ENCODE results near the gene DAAM1. TPM values are rescaled to one million over a fixed set of nuclear protein-coding genes. Genes with fewer than 3 reads are reported as not detected.
A peak's percentile ranks its signal among the peaks of the same experiment; 100 is the strongest.

DAAM1 gene
- polyA plus RNA-seq, 6 donors from 2014 or later: 5.0 to 13.6 (median 10.2) TPM

DNA sequence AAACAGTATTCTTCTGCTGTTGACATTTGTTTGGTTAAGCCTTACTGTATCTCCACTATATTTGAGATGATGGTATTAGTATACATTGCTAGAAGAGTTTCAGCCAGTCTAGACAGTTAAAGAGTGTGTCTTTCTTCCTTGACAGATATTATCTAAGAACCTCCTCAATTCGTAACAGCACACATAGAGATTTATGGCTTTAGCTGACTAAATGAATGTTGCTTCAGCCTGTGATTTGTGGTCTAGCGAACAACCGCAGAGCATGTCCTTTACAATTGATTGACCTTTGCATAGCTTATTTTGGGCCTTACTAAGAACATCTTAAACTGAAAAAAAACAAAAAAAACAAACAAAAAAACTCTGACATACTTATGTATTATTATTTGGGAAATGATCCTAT lies 122.2 kb downstream of the DAAM1 start:
- Mint-ChIP-seq H3K9me3 (no peaks in the 10 kb centered on the region), H3K27ac (peak overlapping the region in 1 of 6 donors; percentile 27), H3K27me3 (no peaks in the 10 kb centered on the region), H3K36me3 (no peaks in the 10 kb centered on the region), H3K4me3 (no peak overlapping the region), H3K4me1 (peaks cover 14 to 18% (median 16%) of the 10 kb centered on the region in 3 donors)
- ATAC-seq (ENCODE audit: low read depth in 2 of 2) (no peak), DNase-seq (no peak)

DNA sequence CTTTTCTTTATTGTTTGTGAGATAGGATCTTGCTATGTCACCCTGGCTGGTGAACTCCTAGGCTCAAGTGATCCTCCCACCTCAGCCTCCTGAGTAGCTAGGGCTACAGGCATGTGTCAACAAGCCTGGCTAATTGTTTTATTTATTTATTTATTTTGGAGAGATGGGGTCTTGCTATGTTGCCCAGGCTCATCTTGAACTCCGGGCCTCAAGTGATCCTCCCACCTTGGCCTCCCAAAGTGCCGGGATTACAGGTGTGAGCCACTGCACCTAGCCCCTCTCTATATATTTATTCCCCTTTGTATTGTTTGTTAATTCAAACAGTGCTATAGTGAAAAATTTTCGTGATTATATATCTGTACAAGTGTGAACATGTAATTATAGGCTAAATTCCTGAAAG lies 123.3 kb downstream of the DAAM1 start:
- no peak for DNase-seq
- no peaks in the 10 kb centered on the region for H3K9me3 Mint-ChIP-seq
- H3K27me3 Mint-ChIP-seq: no peaks in the 10 kb centered on the region
- no peaks in the 10 kb centered on the region for H3K36me3 Mint-ChIP-seq
- H3K27ac Mint-ChIP-seq: no peak overlapping the region
- no peak overlapping the region for H3K4me3 Mint-ChIP-seq
- peaks cover 11 to 18% (median 16%) of the 10 kb centered on the region in 3 donors for H3K4me1 Mint-ChIP-seq
- no peak for ATAC-seq (ENCODE audit: low read depth in 2 of 2)

DNA sequence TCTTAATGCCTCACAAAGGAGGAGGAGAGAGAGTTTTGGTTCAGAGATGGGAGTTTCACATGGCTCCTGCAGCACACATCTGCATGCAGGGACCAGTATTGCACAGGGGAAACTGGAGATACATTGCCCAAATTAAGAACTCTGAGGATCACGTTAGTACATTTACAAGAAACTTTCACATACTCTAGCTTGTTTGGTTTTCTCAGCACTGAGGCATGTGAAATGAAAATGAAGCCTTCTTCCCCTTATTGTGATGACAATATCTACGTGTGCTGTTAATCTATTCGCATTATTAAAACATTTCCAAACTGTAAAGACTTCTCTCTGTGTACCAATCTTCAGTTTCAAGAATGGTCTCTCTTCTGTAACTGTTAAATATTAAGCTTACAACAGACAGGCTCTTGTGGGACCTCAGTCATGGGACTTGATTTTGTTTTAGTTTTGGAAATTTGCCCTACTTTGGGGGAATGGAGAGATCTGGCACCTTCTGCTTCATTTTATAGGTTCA lies 124.7 kb downstream of the DAAM1 start:
- H3K36me3 Mint-ChIP-seq: no peaks in the 10 kb centered on the region
- no peak for DNase-seq
- H3K27me3 Mint-ChIP-seq: no peaks in the 10 kb centered on the region
- no peaks in the 10 kb centered on the region for H3K9me3 Mint-ChIP-seq
- no peak for ATAC-seq (ENCODE audit: low read depth in 2 of 2)
- H3K4me3 Mint-ChIP-seq: no peak overlapping the region
- peak overlapping the region in 1 of 6 donors; percentile 5 for H3K27ac Mint-ChIP-seq
- H3K4me1 Mint-ChIP-seq: peaks cover 9 to 16% (median 15%) of the 10 kb centered on the region in 3 donors

DNA sequence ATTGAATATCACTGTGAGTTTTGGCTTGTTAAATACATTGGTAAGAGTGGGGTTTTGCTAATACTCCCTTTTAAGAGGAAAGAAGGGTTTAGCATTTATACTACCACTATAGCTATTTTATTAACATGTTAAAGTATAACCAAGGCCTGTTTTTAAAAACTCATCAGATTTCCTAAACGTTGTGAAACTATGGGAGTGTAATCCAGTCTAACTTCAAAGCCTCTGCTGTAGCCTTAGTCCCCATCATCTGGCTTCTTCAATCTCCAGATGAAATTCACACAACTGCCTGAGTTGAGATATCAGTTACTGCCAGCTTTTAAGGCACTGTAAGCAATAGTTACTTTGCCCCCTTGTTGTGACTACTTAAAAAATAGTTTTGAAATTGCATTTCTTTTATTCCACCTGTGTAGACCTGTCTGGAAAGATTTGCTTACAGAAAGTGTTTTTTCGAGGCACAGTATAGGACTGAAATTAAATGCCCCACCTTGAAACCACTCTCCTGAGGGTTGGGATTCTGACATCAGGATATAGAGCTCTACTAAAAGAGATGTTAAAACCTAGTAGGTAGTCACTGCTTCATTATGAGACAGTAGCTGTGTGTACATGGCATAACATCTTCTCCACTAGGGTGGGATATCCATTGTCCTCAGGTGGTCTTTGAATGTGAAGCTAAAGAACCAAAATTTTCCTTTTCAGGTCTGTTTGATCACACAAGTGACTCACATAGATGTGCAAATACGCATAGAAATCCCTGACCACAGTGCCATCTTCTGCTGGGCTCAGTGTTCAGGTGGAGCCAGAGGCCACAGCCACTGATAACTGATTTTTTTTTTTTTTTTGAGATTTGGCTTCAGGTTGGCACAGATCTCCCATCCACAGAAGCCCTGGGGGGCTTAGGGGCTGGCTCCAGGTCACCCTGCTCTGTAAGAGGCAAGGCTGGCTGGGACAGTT lies 125.5 kb downstream of the DAAM1 start:
- H3K9me3 Mint-ChIP-seq: no peaks in the 10 kb centered on the region
- no peaks in the 10 kb centered on the region for H3K27me3 Mint-ChIP-seq
- H3K4me1 Mint-ChIP-seq: peaks cover 9 to 16% (median 15%) of the 10 kb centered on the region in 3 donors
- no peak for ATAC-seq (ENCODE audit: low read depth in 2 of 2)
- no peaks in the 10 kb centered on the region for H3K36me3 Mint-ChIP-seq
- DNase-seq: no peak
- no peak overlapping the region for H3K4me3 Mint-ChIP-seq
- peak overlapping the region in 1 of 6 donors; percentile 5 for H3K27ac Mint-ChIP-seq

DNA sequence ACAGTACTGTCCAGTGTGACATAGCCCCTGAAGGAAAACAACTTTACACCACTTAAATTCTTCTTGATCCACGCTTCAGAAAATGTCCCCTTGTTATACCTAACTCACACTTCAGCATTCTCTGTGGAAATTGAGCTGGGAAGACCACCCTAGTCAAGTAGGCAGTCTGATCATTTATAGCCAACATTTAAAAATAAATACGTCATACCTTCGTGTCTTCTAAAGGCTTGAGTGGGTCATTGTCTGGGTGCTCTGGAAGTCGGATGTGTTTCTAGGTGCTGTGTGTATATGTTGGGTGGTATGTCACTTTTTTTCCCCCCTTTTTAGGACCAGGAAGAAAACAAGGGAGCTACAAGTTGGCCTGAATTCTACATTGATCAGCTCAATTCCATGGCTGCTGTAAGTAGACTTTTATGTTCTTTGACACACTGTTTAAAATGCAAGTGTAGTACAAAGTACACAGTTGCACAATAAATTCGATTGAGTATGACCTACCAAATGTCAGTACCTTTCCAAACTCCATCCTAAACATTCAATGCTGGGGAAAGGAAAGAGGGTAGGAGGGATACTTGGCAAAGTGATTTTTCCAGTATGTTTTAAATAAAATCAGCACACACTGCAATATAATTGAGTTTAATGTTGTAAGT lies 126.6 kb downstream of the DAAM1 start:
- H3K9me3 Mint-ChIP-seq: no peaks in the 10 kb centered on the region

DNA sequence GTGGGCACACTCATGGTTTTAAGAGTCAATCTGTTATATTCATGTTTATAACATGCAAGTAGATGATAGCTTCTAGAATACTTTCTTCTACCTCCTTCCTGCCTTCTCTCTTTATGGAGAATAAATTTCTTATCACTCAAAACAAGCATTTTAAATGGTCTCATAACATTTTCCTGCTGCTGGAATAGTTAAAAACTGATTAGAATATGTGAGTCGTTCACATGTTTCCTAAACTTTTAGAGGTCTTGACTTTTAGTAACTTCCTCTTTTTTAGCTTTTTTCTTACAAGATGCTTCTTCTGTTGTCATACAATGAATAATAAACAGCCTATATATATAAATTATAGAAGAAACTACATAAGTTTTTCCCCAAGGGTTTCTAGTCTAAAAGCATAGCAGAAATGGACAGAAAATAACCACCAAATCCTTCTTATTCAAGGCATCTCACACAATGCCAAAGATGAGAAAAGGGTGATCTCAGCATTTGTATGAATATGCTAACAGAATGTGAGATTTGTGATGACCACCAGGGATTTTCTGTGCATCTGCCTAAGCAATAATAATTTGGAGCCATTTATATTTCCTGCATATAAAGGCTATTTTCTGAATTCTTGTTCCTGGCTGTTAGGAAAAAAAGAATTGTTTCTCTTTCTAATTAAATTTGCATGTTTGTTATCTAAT lies 127.8 kb downstream of the DAAM1 start:
- Mint-ChIP-seq H3K36me3 (no peaks in the 10 kb centered on the region), H3K9me3 (no peaks in the 10 kb centered on the region), H3K27ac (no peak overlapping the region), H3K4me1 (peaks cover 14 to 27% (median 20%) of the 10 kb centered on the region in 3 donors), H3K27me3 (no peaks in the 10 kb centered on the region), H3K4me3 (no peak overlapping the region)
- DNase-seq (no peak), ATAC-seq (ENCODE audit: low read depth in 2 of 2) (no peak)

More for the DNA sequence above, 126.6 kb downstream of the DAAM1 start:
- H3K27ac Mint-ChIP-seq: peak overlapping the region in 1 of 6 donors; percentile 2
- ATAC-seq (ENCODE audit: low read depth in 2 of 2) (no peak), DNase-seq (no peak)
- H3K4me1 Mint-ChIP-seq: peaks cover 7 to 23% (median 11%) of the 10 kb centered on the region in 3 donors
- H3K36me3 Mint-ChIP-seq: no peaks in the 10 kb centered on the region
- H3K27me3 Mint-ChIP-seq: no peaks in the 10 kb centered on the region
- H3K4me3 Mint-ChIP-seq: no peak overlapping the region

GRCh38 chr14:59317346-59317745 lies 128.9 kb downstream of the DAAM1 start:
- no peaks in the 10 kb centered on the region for H3K9me3 Mint-ChIP-seq
- no peaks in the 10 kb centered on the region for H3K27me3 Mint-ChIP-seq
- H3K4me3 Mint-ChIP-seq: no peak overlapping the region
- no peak for ATAC-seq (ENCODE audit: low read depth in 2 of 2)
- H3K36me3 Mint-ChIP-seq: no peaks in the 10 kb centered on the region
- no peak overlapping the region for H3K27ac Mint-ChIP-seq
- H3K4me1 Mint-ChIP-seq: peaks cover 14 to 30% (median 18%) of the 10 kb centered on the region in 3 donors
- no peak for DNase-seq

DNA sequence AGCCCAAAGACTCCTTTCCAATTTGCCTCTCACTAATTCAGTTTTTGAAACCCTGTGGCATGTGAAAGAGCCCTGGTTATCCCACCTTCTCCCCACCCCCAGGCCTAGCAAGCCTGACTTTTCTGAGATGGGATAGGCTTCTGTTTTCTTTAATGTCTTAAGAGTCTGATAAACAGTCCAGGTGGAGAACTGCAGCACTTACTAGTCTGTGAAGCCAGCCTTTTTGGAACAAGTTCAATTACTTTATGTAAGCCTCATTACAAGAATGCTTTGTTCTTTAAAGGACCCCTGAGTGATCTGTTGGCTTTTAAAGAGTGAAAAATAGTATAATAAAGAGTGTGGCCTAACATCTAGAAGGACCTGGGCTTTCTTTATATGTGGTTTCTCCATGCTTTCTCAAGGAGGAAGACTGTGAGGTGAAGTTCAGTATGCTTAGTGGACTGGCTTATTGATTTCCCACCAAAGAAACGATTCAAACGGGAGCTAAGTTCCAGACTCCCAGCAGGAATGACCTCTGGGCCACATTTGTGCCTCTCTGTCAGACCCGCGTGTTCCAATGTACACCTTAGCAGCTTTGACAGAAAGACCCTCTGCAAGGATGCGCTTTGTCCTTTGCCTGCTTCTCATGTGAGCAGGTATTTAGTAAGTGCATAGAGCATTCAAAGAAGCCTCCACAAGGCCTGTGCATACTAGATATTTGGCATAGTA lies 129.5 kb downstream of the DAAM1 start:
- no peak overlapping the region for H3K4me3 Mint-ChIP-seq
- H3K27me3 Mint-ChIP-seq: no peaks in the 10 kb centered on the region
- ATAC-seq (ENCODE audit: low read depth in 2 of 2) (no peak), DNase-seq (no peak)
- H3K27ac Mint-ChIP-seq: no peak overlapping the region
- no peaks in the 10 kb centered on the region for H3K36me3 Mint-ChIP-seq
- no peaks in the 10 kb centered on the region for H3K9me3 Mint-ChIP-seq
- H3K4me1 Mint-ChIP-seq: peaks cover 14 to 30% (median 17%) of the 10 kb centered on the region in 3 donors

DNA sequence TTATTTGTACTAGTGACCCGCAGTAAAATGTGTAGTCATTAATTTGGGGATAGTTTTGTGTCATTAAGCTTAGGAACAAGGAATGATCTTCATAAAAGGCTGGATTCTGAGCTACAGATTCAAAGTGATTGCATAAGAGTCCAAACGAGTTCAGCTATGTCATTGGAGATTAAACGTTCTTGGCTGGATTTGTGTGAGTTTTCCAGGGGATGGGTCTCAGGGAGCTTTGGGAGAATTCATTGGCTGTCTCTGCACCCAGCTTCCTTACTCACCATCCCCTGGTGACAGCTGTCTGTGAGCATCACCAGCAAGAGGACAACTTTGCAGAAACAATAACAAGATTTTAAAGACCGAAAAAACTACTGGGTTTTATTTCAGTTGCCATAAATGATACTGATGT lies 130.4 kb downstream of the DAAM1 start:
- no peaks in the 10 kb centered on the region for H3K27me3 Mint-ChIP-seq
- ATAC-seq (ENCODE audit: low read depth in 2 of 2) (no peak), DNase-seq (no peak)
- H3K36me3 Mint-ChIP-seq: peaks cover 0 to 5% of the 10 kb centered on the region in 2 donors
- no peaks in the 10 kb centered on the region for H3K9me3 Mint-ChIP-seq
- peaks cover 14 to 30% (median 17%) of the 10 kb centered on the region in 3 donors for H3K4me1 Mint-ChIP-seq
- H3K4me3 Mint-ChIP-seq: no peak overlapping the region
- H3K27ac Mint-ChIP-seq: peak overlapping the region in 1 of 6 donors; percentile 5

DNA sequence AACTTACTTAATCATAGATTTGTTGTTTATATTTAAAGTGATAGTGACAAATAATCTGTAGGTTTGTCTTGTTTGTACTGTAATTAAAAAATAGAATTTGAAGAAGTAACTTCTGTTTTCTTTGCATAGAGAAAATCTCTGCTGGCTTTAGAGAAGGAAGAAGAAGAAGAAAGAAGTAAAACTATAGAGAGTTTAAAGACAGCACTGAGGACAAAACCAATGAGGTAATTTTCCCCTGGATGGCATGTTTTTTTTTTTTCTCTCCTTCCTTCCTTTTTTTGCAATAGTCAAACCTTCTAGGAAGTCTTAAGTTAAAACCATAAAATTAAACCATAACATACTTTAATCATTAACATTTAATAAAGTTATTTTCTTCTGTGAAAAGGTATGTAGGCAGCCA lies 131.9 kb downstream of the DAAM1 start:
- peak overlapping the region in 1 of 6 donors; percentile 17 for H3K27ac Mint-ChIP-seq
- H3K4me1 Mint-ChIP-seq: peaks cover 14 to 30% (median 17%) of the 10 kb centered on the region in 3 donors
- no peak for ATAC-seq (ENCODE audit: low read depth in 2 of 2)
- no peak for DNase-seq
- H3K27me3 Mint-ChIP-seq: no peaks in the 10 kb centered on the region
- no peak overlapping the region for H3K4me3 Mint-ChIP-seq
- H3K36me3 Mint-ChIP-seq: peaks cover 0 to 5% of the 10 kb centered on the region in 2 donors
- H3K9me3 Mint-ChIP-seq: no peaks in the 10 kb centered on the region

DNA sequence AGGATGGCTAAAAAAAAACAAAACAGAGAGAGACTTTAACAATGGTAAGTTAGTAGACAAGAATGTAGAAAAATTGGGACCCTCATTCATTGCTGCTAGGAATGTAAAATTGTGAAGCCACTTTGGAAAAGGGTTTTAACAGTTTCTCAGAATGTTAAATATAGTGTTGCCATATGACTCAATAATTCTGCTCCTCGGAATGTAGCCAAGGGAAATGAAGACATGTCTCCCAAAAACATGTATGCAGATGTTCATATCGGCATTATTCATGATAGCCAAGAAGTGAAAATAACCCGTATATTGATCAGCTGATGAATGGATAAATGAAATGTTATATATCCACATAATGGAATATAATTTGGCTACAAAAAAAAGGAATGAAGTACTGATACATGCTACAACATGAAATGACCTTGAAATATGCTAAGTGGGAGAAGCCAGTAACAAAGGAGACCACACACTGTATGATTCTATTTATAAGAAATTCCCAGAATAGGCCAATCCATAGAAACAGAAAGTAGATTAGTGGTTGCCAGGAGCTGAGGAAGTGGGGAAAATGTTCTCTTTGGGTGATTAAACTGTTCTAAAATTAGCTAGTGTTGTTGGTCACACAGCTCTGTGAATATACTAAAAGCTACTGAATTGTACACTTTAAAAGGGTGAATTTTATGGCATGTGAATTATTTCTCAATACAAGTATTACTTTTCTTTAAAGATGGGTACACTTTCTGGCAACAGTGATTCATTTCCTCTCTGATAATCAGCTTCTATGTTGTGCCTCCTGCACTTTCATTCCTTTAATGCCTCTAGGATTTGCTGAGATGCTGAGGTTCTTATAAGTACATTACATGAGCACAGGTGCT lies 132.5 kb downstream of the DAAM1 start:
- no peaks in the 10 kb centered on the region for H3K27me3 Mint-ChIP-seq

DNA sequence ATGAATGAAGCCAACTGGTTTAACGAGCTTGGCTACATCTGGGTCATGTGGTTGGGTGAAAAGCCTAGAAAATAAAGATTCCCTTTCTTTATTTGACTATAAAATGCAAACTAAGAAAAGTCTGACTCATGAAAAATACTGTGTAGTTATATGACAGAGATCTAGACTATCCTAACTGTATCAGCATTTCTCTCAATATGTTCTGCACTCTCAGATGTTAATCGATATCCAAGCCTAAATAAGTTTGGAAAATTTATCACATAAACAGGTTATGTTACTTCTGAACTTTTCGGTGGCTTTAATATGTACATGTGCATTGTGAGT lies 133.1 kb downstream of the DAAM1 start:
- H3K4me3 Mint-ChIP-seq: no peak overlapping the region
- DNase-seq: no peak
- no peaks in the 10 kb centered on the region for H3K9me3 Mint-ChIP-seq
- ATAC-seq (ENCODE audit: low read depth in 2 of 2): no peak
- H3K27me3 Mint-ChIP-seq: no peaks in the 10 kb centered on the region
- peaks cover 9 to 22% (median 11%) of the 10 kb centered on the region in 3 donors for H3K4me1 Mint-ChIP-seq
- no peak overlapping the region for H3K27ac Mint-ChIP-seq
- peaks cover 0 to 9% of the 10 kb centered on the region in 2 donors for H3K36me3 Mint-ChIP-seq

More for the DNA sequence above, 132.5 kb downstream of the DAAM1 start:
- peak overlapping the region in 2 of 6 donors; percentile 44 to 73 for H3K27ac Mint-ChIP-seq
- H3K9me3 Mint-ChIP-seq: no peaks in the 10 kb centered on the region
- DNase-seq (no peak), ATAC-seq (ENCODE audit: low read depth in 2 of 2) (no peak)
- H3K4me3 Mint-ChIP-seq: no peak overlapping the region
- peaks cover 0 to 5% of the 10 kb centered on the region in 2 donors for H3K36me3 Mint-ChIP-seq
- peaks cover 11 to 26% (median 12%) of the 10 kb centered on the region in 3 donors for H3K4me1 Mint-ChIP-seq

Data from naive B cell (primary cell).